H1 (cell line): ENCODE data around the gene HS6ST2. TPM values are rescaled to one million over a fixed set of nuclear protein-coding genes. Genes with fewer than 3 reads are reported as not detected.

ENCODE experiments used
- POLR2AphosphoS5 ChIP-seq: IDR thresholded peaks from 2 replicates; pipeline ENCODE4 v1.6.1; 2011; ENCODE audit warnings: low read depth, low read length
- RXRA ChIP-seq: IDR thresholded peaks from 2 replicates; pipeline ENCODE4 v1.6.1; 2011; ENCODE audit warnings: low read depth, mild to moderate bottlenecking, low read length, moderate library complexity; ENCODE audit not compliant: insufficient read depth
- TBP ChIP-seq: IDR thresholded peaks from 2 replicates; pipeline ENCODE4 v1.6.1; 2011; ENCODE audit warnings: low read depth, low read length, improper control_type of control experiment
- TCF12 ChIP-seq: IDR thresholded peaks from 2 replicates; pipeline ENCODE4 v1.6.1; 2011; ENCODE audit warnings: low read depth, mild to moderate bottlenecking, low read length
- polyA plus RNA-seq, 7 experiments: library from polyadenylated mRNA; depleted of rRNA in 3 of 7; stranded (reverse) in 5 of 7; unstranded in 2 of 7; fragments of >200 nt in 5 of 7; fragments of 200-250 nt in 2 of 7; gene quantifications; 1 replicate in 5 of 7; 2 replicates in 1 of 7; 4 replicates in 1 of 7; pipeline versions ENCODE4 v1.2.1 to v1.2.3, GENCODE V29; 2011 to 2013; ENCODE audit warnings: missing spikeins in 2 of 7, mixed read lengths in 2 of 7
- total RNA-seq: library from RNA; stranded (reverse); fragmentation: NEBNext Ultra II Directional; extraction: Animal tissue kit (Norgen Biotek cat#: 25700); gene quantifications from 2 replicates; pipeline ENCODE4 v1.2.1, GENCODE V29; 2021
- TF ChIP-seq, protein P1 (sequence below): fragments of 300-600 bp; sonication (generic); IDR thresholded peaks from 2 replicates; pipeline ENCODE4 v1.7.1; 2012; ENCODE audit warnings: low read length, moderate library complexity, mild to moderate bottlenecking, inconsistent platforms; ENCODE audit not compliant: insufficient replicate concordance

Gene HS6ST2
- total and polyA plus RNA-seq, 2 of the 8 experiments (the other 6 are each of a cell fraction or from before 2014, with no cell fraction given), result 3.9 TPM

DNA sequence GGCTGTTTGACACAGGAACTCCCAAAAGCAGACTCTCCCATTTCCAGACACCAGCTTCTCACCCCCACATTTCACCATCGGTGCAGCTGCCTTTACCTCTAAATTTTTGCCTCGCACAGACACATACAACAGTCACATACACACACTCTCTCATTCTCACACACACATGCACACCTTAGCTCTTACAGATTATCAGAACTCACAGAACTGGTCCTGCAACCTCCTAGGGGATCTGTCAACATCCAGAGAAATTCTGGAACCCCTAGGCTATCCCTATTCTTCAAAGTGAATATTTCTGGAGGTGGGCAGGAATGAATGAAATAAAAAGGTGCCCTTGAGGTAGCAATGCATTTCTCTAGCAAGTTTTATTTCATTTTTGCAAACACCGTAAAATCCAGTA, 4.1 kb downstream of the HS6ST2 start (continued):
- TF ChIP-seq, protein P1, sequence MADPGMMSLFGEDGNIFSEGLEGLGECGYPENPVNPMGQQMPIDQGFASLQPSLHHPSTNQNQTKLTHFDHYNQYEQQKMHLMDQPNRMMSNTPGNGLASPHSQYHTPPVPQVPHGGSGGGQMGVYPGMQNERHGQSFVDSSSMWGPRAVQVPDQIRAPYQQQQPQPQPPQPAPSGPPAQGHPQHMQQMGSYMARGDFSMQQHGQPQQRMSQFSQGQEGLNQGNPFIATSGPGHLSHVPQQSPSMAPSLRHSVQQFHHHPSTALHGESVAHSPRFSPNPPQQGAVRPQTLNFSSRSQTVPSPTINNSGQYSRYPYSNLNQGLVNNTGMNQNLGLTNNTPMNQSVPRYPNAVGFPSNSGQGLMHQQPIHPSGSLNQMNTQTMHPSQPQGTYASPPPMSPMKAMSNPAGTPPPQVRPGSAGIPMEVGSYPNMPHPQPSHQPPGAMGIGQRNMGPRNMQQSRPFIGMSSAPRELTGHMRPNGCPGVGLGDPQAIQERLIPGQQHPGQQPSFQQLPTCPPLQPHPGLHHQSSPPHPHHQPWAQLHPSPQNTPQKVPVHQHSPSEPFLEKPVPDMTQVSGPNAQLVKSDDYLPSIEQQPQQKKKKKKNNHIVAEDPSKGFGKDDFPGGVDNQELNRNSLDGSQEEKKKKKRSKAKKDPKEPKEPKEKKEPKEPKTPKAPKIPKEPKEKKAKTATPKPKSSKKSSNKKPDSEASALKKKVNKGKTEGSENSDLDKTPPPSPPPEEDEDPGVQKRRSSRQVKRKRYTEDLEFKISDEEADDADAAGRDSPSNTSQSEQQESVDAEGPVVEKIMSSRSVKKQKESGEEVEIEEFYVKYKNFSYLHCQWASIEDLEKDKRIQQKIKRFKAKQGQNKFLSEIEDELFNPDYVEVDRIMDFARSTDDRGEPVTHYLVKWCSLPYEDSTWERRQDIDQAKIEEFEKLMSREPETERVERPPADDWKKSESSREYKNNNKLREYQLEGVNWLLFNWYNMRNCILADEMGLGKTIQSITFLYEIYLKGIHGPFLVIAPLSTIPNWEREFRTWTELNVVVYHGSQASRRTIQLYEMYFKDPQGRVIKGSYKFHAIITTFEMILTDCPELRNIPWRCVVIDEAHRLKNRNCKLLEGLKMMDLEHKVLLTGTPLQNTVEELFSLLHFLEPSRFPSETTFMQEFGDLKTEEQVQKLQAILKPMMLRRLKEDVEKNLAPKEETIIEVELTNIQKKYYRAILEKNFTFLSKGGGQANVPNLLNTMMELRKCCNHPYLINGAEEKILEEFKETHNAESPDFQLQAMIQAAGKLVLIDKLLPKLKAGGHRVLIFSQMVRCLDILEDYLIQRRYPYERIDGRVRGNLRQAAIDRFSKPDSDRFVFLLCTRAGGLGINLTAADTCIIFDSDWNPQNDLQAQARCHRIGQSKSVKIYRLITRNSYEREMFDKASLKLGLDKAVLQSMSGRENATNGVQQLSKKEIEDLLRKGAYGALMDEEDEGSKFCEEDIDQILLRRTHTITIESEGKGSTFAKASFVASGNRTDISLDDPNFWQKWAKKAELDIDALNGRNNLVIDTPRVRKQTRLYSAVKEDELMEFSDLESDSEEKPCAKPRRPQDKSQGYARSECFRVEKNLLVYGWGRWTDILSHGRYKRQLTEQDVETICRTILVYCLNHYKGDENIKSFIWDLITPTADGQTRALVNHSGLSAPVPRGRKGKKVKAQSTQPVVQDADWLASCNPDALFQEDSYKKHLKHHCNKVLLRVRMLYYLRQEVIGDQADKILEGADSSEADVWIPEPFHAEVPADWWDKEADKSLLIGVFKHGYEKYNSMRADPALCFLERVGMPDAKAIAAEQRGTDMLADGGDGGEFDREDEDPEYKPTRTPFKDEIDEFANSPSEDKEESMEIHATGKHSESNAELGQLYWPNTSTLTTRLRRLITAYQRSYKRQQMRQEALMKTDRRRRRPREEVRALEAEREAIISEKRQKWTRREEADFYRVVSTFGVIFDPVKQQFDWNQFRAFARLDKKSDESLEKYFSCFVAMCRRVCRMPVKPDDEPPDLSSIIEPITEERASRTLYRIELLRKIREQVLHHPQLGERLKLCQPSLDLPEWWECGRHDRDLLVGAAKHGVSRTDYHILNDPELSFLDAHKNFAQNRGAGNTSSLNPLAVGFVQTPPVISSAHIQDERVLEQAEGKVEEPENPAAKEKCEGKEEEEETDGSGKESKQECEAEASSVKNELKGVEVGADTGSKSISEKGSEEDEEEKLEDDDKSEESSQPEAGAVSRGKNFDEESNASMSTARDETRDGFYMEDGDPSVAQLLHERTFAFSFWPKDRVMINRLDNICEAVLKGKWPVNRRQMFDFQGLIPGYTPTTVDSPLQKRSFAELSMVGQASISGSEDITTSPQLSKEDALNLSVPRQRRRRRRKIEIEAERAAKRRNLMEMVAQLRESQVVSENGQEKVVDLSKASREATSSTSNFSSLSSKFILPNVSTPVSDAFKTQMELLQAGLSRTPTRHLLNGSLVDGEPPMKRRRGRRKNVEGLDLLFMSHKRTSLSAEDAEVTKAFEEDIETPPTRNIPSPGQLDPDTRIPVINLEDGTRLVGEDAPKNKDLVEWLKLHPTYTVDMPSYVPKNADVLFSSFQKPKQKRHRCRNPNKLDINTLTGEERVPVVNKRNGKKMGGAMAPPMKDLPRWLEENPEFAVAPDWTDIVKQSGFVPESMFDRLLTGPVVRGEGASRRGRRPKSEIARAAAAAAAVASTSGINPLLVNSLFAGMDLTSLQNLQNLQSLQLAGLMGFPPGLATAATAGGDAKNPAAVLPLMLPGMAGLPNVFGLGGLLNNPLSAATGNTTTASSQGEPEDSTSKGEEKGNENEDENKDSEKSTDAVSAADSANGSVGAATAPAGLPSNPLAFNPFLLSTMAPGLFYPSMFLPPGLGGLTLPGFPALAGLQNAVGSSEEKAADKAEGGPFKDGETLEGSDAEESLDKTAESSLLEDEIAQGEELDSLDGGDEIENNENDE, result no peak
- TF ChIP-seq TBP (no peak), POLR2AphosphoS5 (no peak), RXRA (no peak), TCF12 (no peak)
